ENCODE data around the gene LRCH3.

DNA sequence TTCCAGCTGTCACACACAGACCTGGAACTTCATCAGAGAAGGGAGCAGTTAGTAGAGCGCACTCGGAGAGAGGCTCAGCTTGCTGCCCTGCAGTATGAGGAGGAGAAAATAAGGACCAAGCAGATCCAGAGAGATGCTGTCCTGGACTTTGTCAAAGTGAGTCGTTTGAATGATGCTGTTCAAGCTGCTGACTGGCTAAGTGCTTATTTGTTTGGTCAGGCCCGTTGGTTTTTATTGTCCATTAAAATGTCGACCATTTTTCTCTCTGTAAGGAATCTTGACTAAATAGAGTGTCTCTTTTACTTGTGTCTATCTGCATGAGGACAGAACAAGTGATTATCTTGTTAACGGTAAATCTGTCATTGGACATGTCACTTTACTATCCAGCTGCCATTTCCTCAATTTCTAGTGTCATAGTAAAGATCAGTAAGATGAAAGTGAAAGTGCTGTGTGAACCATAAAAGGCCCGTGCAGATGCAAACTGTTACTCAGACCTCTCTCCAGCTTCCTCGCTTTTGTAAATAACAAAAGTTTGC, 56.9 kb downstream of the LRCH3 start:
- TF ChIP-seq CTCF (IDR thresholded peaks at IDR 0.05; ENCODE audit: poor library complexity) (no peak), EZH2 (IDR thresholded peaks at IDR 0.05; ENCODE audit: borderline replicate concordance) (no peak), EZH2phosphoT487 (IDR thresholded peaks at IDR 0.05; ENCODE audit: low read depth, severe bottlenecking, unreplicated experiment) (no peak)

Measured in hepatocyte (in vitro differentiated cells).